Gastroesophageal sphincter (tissue), 4 donors: ENCODE data around the gene KCNH1. TPM values are rescaled to one million over a fixed set of nuclear protein-coding genes. Genes with fewer than 3 reads are reported as not detected.
A peak's percentile ranks its signal among the peaks of the same experiment; 100 is the strongest.

Experiments used
- ATAC-seq: fragments of 150-250 bp; one replicate; pipeline ENCODE4 v1.9.1; 2016; ENCODE audit warnings: mild to moderate bottlenecking, moderate library complexity
- H3K27ac ChIP-seq, 4 donors: fragments of 200-600 bp; sonication (generic) in 3 of 4; 1 replicate in 3 of 4; 2 replicates in 1 of 4; pipeline ENCODE4 v1.5.1; 2016 to 2019
- H3K27me3 ChIP-seq: fragments of 200-600 bp; sonication (generic); one replicate; pipeline ENCODE4 v1.5.1; 2019
- H3K36me3 ChIP-seq, 2 donors: fragments of 200-600 bp; sonication (generic); one replicate each; pipeline ENCODE4 v1.5.1; 2019; ENCODE audit warnings: control low read depth in 1 of 2
- H3K4me1 ChIP-seq, 3 donors: fragments of 200-600 bp; sonication (generic); 1 replicate in 2 of 3; 2 replicates in 1 of 3; pipeline ENCODE4 v1.5.1; 2016 to 2019; ENCODE audit warnings: control low read depth in 2 of 3
- H3K4me3 ChIP-seq, 2 donors: fragments of 200-600 bp; sonication (generic); one replicate each; pipeline ENCODE4 v1.5.1; 2019; ENCODE audit warnings: mild to moderate bottlenecking in 1 of 2, moderate library complexity in 1 of 2
- H3K9me3 ChIP-seq, 3 donors: fragments of 200-600 bp; sonication (generic); one replicate each; pipeline ENCODE4 v1.5.1; 2017 to 2019; ENCODE audit warnings: control low read depth in 2 of 3
- EP300 ChIP-seq: sonication (generic); formaldehyde crosslinking; IDR thresholded peaks from one replicate; pipeline ENCODE4 v1.6.1; 2017; ENCODE audit warnings: antibody characterized with exemption, mild to moderate bottlenecking
- POLR2A ChIP-seq, 2 donors: fragments of 450-650 bp; IDR thresholded peaks; one replicate each; pipeline ENCODE4 v1.6.1; 2017; ENCODE audit warnings: antibody characterized with exemption in 2 of 2, mild to moderate bottlenecking in 2 of 2, moderate library complexity in 1 of 2
- POLR2AphosphoS5 ChIP-seq: sonication (generic); formaldehyde crosslinking; IDR thresholded peaks from one replicate; pipeline ENCODE4 v1.6.1; 2017; ENCODE audit warnings: antibody characterized with exemption
- WGBS, 2 donors: methylation state at CpG; one replicate each; pipeline ENCODE4 v1.1.5; 2018; ENCODE audit warnings: low coverage in 1 of 2; 5-methylcytosine and 5-hydroxymethylcytosine counted together
- total RNA-seq, 4 donors: library from RNA; depleted of rRNA; stranded (reverse); fragments of >200 nt; gene quantifications; one replicate each; pipeline ENCODE4 v1.1.0, GENCODE V29; 2016
- TF ChIP-seq, protein P1 (sequence below), 4 experiments: fragments of 200-600 bp in 2 of 4; fragments of 450-650 bp in 2 of 4; sonication (generic) in 1 of 4; IDR thresholded peaks; one replicate each; pipeline ENCODE4 v1.5.1; 2017 to 2019; ENCODE audit warnings: antibody characterized with exemption in 4 of 4, mild to moderate bottlenecking in 2 of 4, moderate library complexity in 2 of 4

Gene KCNH1
- total RNA-seq, 4 donors from 2014 or later = 0.15 to 2.3 (median 1.2) TPM

GRCh38 chr1:210653771-210654170, 480.2 kb downstream of the KCNH1 start:
- H3K36me3 ChIP-seq = no peaks in the 10 kb centered on the region
- no peak overlapping the region for H3K27ac ChIP-seq
- 42 to 49% methylated on average over 6 of the region's 6 CpGs for WGBS, 2 donors
- no peak for TF ChIP-seq POLR2AphosphoS5
- no peak for TF ChIP-seq POLR2A (IDR thresholded peaks at IDR 0.05)
- TF ChIP-seq EP300 = no peak
- TF ChIP-seq, protein P1, sequence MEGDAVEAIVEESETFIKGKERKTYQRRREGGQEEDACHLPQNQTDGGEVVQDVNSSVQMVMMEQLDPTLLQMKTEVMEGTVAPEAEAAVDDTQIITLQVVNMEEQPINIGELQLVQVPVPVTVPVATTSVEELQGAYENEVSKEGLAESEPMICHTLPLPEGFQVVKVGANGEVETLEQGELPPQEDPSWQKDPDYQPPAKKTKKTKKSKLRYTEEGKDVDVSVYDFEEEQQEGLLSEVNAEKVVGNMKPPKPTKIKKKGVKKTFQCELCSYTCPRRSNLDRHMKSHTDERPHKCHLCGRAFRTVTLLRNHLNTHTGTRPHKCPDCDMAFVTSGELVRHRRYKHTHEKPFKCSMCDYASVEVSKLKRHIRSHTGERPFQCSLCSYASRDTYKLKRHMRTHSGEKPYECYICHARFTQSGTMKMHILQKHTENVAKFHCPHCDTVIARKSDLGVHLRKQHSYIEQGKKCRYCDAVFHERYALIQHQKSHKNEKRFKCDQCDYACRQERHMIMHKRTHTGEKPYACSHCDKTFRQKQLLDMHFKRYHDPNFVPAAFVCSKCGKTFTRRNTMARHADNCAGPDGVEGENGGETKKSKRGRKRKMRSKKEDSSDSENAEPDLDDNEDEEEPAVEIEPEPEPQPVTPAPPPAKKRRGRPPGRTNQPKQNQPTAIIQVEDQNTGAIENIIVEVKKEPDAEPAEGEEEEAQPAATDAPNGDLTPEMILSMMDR (IDR thresholded peaks at IDR 0.05) = no peak
- no peaks in the 10 kb centered on the region for H3K27me3 ChIP-seq
- no peaks in the 10 kb centered on the region for H3K9me3 ChIP-seq
- H3K4me3 ChIP-seq = no peak overlapping the region
- H3K4me1 ChIP-seq = no peaks in the 10 kb centered on the region
- ATAC-seq = peak; percentile 67

- no peak overlapping the region for H3K27ac ChIP-seq
- H3K4me1 ChIP-seq = no peaks in the 10 kb centered on the region
- H3K27me3 ChIP-seq = no peaks in the 10 kb centered on the region
- TF ChIP-seq POLR2A (IDR thresholded peaks at IDR 0.05) (no peak), EP300 (no peak), POLR2AphosphoS5 (no peak)
- TF ChIP-seq, protein P1 (IDR thresholded peaks at IDR 0.05) = no peak
- H3K36me3 ChIP-seq = no peaks in the 10 kb centered on the region
- WGBS, 2 donors = 90 to 94% methylated on average over 2 of the region's 7 CpGs
- H3K4me3 ChIP-seq = no peak overlapping the region
- no peaks in the 10 kb centered on the region for H3K9me3 ChIP-seq
- ATAC-seq = no peak
Observed at GRCh38 chr1:210652329-210652954, 481.5 kb downstream of the KCNH1 start.

GRCh38 chr1:210650403-210650802, 483.5 kb downstream of the KCNH1 start:
- H3K9me3 ChIP-seq = no peaks in the 10 kb centered on the region
- ATAC-seq = no peak
- H3K27me3 ChIP-seq = no peaks in the 10 kb centered on the region
- no peak overlapping the region for H3K27ac ChIP-seq
- TF ChIP-seq, protein P1 (IDR thresholded peaks at IDR 0.05) = no peak
- TF ChIP-seq POLR2AphosphoS5 (no peak), POLR2A (IDR thresholded peaks at IDR 0.05) (no peak), EP300 (no peak)
- WGBS, 2 donors = 33 to 61% methylated on average over 1 to 2 of the region's 2 CpGs
- no peaks in the 10 kb centered on the region for H3K4me1 ChIP-seq
- H3K36me3 ChIP-seq = no peaks in the 10 kb centered on the region
- no peak overlapping the region for H3K4me3 ChIP-seq

DNA sequence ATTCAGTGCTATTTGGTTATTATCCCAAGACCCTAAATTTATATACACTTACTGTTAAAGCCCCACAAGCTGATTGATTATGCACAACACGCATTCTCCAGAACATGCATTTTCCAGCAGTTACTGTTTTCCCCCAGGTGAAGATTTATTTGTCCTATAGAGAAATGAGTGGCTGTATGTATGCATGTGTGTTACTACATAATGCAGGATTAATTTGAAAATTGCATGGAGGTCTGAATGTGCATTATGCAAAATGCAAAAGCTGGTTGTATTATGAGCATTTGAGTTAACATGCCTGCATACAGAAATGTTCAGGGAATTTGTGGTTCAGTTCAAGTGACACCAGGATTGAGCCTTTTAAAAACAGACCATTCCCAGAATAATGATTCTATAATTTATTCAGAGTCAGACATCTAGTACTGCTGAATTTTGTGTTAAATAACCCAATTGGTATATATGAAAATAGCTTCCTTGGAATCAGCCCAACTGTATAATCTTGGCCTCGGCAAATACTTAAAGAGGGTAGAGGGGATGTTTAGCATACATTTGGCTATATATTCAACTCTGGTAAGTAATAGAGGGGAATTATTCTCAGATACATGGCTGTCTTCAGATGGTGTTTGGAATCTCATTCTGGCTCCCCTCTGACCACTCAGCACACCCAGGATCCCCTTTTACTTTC, 485.2 kb downstream of the KCNH1 start:
- Histone ChIP-seq H3K27me3 (no peaks in the 10 kb centered on the region), H3K27ac (no peak overlapping the region), H3K36me3 (no peaks in the 10 kb centered on the region), H3K9me3 (no peaks in the 10 kb centered on the region), H3K4me3 (no peak overlapping the region), H3K4me1 (no peaks in the 10 kb centered on the region)
- no peak for TF ChIP-seq POLR2A (IDR thresholded peaks at IDR 0.05)
- no peak for TF ChIP-seq POLR2AphosphoS5
- no peak for TF ChIP-seq EP300
- TF ChIP-seq, protein P1 (IDR thresholded peaks at IDR 0.05) = no peak
- ATAC-seq = no peak
- 78 to 85% methylated on average over 2 of the region's 2 CpGs for WGBS, 2 donors
